ENCODE measurements around the gene NDUFAF8.
"Not testable (repeated sequence)": the region's sequence is repeated elsewhere in the genome, so short reads cannot be mapped to it uniquely, and the experiment has no call there.

The NDUFAF8 gene

GRCh38 chr17:81227630-81228029 lies 11.5 kb upstream of the NDUFAF8 start:
- DNase-seq, result not testable (repeated sequence)

GRCh38 chr17:81228420-81228819 lies 10.7 kb upstream of the NDUFAF8 start:
- no peak for DNase-seq

- no peak for DNase-seq
These were observed 10.1 kb upstream of the NDUFAF8 start for GRCh38 chr17:81228834-81229665.

- DNase-seq, result no peak
These were observed 9.5 kb upstream of the NDUFAF8 start for GRCh38 chr17:81229666-81229920.

GRCh38 chr17:81230043-81230820 lies 8.9 kb upstream of the NDUFAF8 start:
- DNase-seq, result no peak

GRCh38 chr17:81231121-81231645 lies 7.9 kb upstream of the NDUFAF8 start:
- DNase-seq, result no peak

GRCh38 chr17:81231766-81232581 lies 7.1 kb upstream of the NDUFAF8 start:
- no peak for DNase-seq

- no peak for DNase-seq
These were observed 6.4 kb upstream of the NDUFAF8 start for GRCh38 chr17:81232616-81233241.

GRCh38 chr17:81233316-81233715 lies 5.8 kb upstream of the NDUFAF8 start:
- no peak for DNase-seq

GRCh38 chr17:81233811-81234505 lies 5.2 kb upstream of the NDUFAF8 start:
- no peak for DNase-seq

GRCh38 chr17:81234506-81234855 lies 4.6 kb upstream of the NDUFAF8 start:
- no peak for DNase-seq

GRCh38 chr17:81234940-81235821 lies 3.9 kb upstream of the NDUFAF8 start:
- DNase-seq, result no peak

GRCh38 chr17:81235822-81236740 lies 3.0 kb upstream of the NDUFAF8 start:
- DNase-seq, result no peak

- DNase-seq, result no peak
These were observed 2.3 kb upstream of the NDUFAF8 start for GRCh38 chr17:81236784-81237183.

- DNase-seq, result no peak
These were observed 1.3 kb upstream of the NDUFAF8 start for GRCh38 chr17:81237591-81238489.

GRCh38 chr17:81238490-81238814 lies 666 bp upstream of the NDUFAF8 start:
- DNase-seq, result no peak

- no peak for DNase-seq
These were observed 817 bp downstream of the NDUFAF8 start for GRCh38 chr17:81239714-81240555.

- no peak for DNase-seq
These were observed 1.6 kb downstream of the NDUFAF8 start for GRCh38 chr17:81240761-81241160.

Data from DMS 273 treated with DMSO at 0.1 percent for 48 hours (cell line).